NCI-H1694 (cell line): ENCODE results near the gene PTGIR.

Experiments
- DNase-seq: peaks from one replicate; lab custom pipeline; 2025; lab: John Stamatoyannopoulos, UW

Gene PTGIR

GRCh38 chr19:46600384-46601317, 24.2 kb downstream of the PTGIR start:
- peak; percentile 95 for DNase-seq

- DNase-seq, result no peak
Observed at GRCh38 chr19:46599716-46600373, 25.0 kb downstream of the PTGIR start.

- no peak for DNase-seq
Observed at GRCh38 chr19:46598372-46598917, 26.4 kb downstream of the PTGIR start.

GRCh38 chr19:46596008-46596407, 28.9 kb downstream of the PTGIR start:
- no peak for DNase-seq

- DNase-seq, result no peak
Observed at GRCh38 chr19:46591870-46592269, 33.0 kb downstream of the PTGIR start.

GRCh38 chr19:46591254-46591653, 33.6 kb downstream of the PTGIR start:
- DNase-seq, result no peak

- no peak for DNase-seq
Observed at GRCh38 chr19:46587861-46588260, 37.0 kb downstream of the PTGIR start.

- no peak for DNase-seq
Observed at GRCh38 chr19:46586294-46586693, 38.6 kb downstream of the PTGIR start.

- no peak for DNase-seq
Observed at GRCh38 chr19:46585539-46585938, 39.4 kb downstream of the PTGIR start.

- no peak for DNase-seq
Observed at GRCh38 chr19:46580247-46580646, 44.6 kb downstream of the PTGIR start.

- no peak for DNase-seq
Observed at GRCh38 chr19:46579361-46579879, 45.5 kb downstream of the PTGIR start.

GRCh38 chr19:46578450-46578849, 46.4 kb downstream of the PTGIR start:
- DNase-seq, result no peak

GRCh38 chr19:46574533-46574932, 50.4 kb downstream of the PTGIR start:
- DNase-seq, result no peak

- DNase-seq, result no peak
Observed at GRCh38 chr19:46573679-46574498, 51.0 kb downstream of the PTGIR start.

GRCh38 chr19:46571495-46571894, 53.4 kb downstream of the PTGIR start:
- no peak for DNase-seq
